Transverse colon (tissue), 4 donors: Measurements from ENCODE around the gene KCNIP3. TPM values are rescaled to one million over a fixed set of nuclear protein-coding genes. Genes with fewer than 3 reads are reported as not detected.

ENCODE experiments used
- DNase-seq: peaks from one replicate; pipeline ENCODE4 v3.0.0-alpha.2; 2019
- H3K27ac ChIP-seq, 4 donors: fragments of 200-600 bp; sonication (generic); 2 replicates each; pipeline ENCODE4 v1.5.1; 2016 to 2018; ENCODE audit warnings: inconsistent platforms in 4 of 4
- H3K27me3 ChIP-seq: fragments of 200-600 bp; sonication (generic); 2 replicates; pipeline ENCODE4 v1.5.1; 2017; ENCODE audit warnings: inconsistent platforms
- H3K36me3 ChIP-seq, 4 donors: fragments of 200-600 bp; sonication (generic); 2 replicates each; pipeline ENCODE4 v1.5.1; 2017 to 2019; ENCODE audit warnings: inconsistent platforms in 4 of 4
- H3K4me1 ChIP-seq, 4 donors: fragments of 200-600 bp; sonication (generic); 2 replicates each; pipeline ENCODE4 v1.5.1; 2017 to 2020; ENCODE audit warnings: inconsistent platforms in 4 of 4
- H3K4me3 ChIP-seq, 4 donors: fragments of 200-600 bp; sonication (generic); 1 replicate in 1 of 4; 2 replicates in 3 of 4; pipeline versions ENCODE4 v1.5.1 to v1.6.1; 2017 to 2019; ENCODE audit warnings: inconsistent platforms in 4 of 4
- H3K9me3 ChIP-seq, 2 donors: fragments of 200-600 bp; sonication (generic); 2 replicates each; pipeline ENCODE4 v1.5.1; 2017 to 2019; ENCODE audit warnings: inconsistent platforms in 2 of 2
- EP300 ChIP-seq: sonication (generic); formaldehyde crosslinking; IDR thresholded peaks from one replicate; pipeline ENCODE4 v1.6.1; 2017; ENCODE audit warnings: antibody characterized with exemption, low read depth
- POLR2A ChIP-seq: fragments of 450-650 bp; IDR thresholded peaks from one replicate; pipeline ENCODE4 v1.6.1; 2016; ENCODE audit warnings: antibody characterized with exemption, mild to moderate bottlenecking, moderate library complexity
- POLR2AphosphoS5 ChIP-seq, 3 donors: sonication (generic); formaldehyde crosslinking; IDR thresholded peaks; one replicate each; pipeline ENCODE4 v1.6.1; 2016; ENCODE audit warnings: antibody characterized with exemption in 3 of 3
- WGBS, 2 donors: methylation state at CpG; one replicate each; pipeline ENCODE4 v1.1.5; 2018; ENCODE audit warnings: low coverage in 1 of 2; 5-methylcytosine and 5-hydroxymethylcytosine counted together
- in situ Hi-C, 4 donors: fragments of 200-750 bp; cut with MboI; loops; one replicate each; pipeline versions ENCODE4 v1.15.0 to v1.15.1; 2017; ENCODE audit warnings: low sequenced_read_pairs in 3 of 4, low pct_ligation_motif_present in 1 of 4, low pct_unique_long_range_greater_than_20kb in 1 of 4
- intact Hi-C: fragments of 100-400 bp; cut with DNase I; formaldehyde crosslinking; loops from one replicate; pipeline ENCODE4 v1.15.1; 2023; ENCODE audit warnings: low total_unique reads
- total RNA-seq, 4 donors: library from RNA; depleted of rRNA; stranded (reverse); fragments of >200 nt; gene quantifications; one replicate each; pipeline ENCODE4 v1.1.0, GENCODE V29; 2016
- TF ChIP-seq, protein P1 (sequence below), 5 experiments: fragments of 200-600 bp in 3 of 5; fragments of 450-650 bp in 2 of 5; sonication (generic) in 3 of 5; IDR thresholded peaks; 1 replicate in 2 of 5; 2 replicates in 3 of 5; pipeline ENCODE4 v1.5.1; 2016 to 2017; ENCODE audit warnings: antibody characterized with exemption in 5 of 5, inconsistent platforms in 3 of 5, mild to moderate bottlenecking in 2 of 5, moderate library complexity in 1 of 5

Gene KCNIP3
- total RNA-seq, 4 donors from 2014 or later = 1.8 to 4.0 (median 2.2) TPM

DNA sequence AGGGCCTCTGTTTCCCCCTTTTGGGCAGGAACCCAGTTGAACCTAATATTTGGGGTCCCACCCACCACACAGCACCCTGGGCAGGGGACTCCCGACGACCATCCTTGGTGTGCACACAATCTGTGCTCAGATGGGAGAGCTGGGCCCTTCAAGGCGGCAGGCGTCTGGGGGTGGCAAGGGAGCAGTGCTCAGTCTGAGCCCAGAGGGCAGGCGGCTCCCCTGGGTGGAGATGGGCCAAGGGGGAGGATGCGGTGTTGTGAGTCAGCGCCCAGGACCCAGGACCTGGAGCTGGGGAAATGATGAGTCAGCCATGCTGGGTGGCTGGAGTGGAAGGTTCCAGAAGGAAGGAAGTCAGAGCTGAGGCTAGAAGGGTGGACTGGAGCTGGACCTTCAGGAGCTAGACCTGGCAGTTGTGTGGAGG, 19.1 kb upstream of the KCNIP3 start:
- Histone ChIP-seq H3K27me3 (no peaks in the 10 kb centered on the region), H3K4me3 (no peak overlapping the region), H3K27ac (peak overlapping the region in 1 of 4 donors; percentile 80), H3K4me1 (peaks cover 0 to 32% (median 28%) of the 10 kb centered on the region in 4 donors), H3K36me3 (no peaks in the 10 kb centered on the region), H3K9me3 (no peaks in the 10 kb centered on the region)
- 93% methylated on average over 7 of the region's 7 CpGs; no CpG with 5 or more reads in 1 of the 2 donors for WGBS, 2 donors
- TF ChIP-seq, protein P1, sequence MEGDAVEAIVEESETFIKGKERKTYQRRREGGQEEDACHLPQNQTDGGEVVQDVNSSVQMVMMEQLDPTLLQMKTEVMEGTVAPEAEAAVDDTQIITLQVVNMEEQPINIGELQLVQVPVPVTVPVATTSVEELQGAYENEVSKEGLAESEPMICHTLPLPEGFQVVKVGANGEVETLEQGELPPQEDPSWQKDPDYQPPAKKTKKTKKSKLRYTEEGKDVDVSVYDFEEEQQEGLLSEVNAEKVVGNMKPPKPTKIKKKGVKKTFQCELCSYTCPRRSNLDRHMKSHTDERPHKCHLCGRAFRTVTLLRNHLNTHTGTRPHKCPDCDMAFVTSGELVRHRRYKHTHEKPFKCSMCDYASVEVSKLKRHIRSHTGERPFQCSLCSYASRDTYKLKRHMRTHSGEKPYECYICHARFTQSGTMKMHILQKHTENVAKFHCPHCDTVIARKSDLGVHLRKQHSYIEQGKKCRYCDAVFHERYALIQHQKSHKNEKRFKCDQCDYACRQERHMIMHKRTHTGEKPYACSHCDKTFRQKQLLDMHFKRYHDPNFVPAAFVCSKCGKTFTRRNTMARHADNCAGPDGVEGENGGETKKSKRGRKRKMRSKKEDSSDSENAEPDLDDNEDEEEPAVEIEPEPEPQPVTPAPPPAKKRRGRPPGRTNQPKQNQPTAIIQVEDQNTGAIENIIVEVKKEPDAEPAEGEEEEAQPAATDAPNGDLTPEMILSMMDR (IDR thresholded peaks at IDR 0.05) = no peak
- TF ChIP-seq EP300 (no peak), POLR2AphosphoS5 (IDR thresholded peaks at IDR 0.05) (no peak), POLR2A (no peak)
- in situ Hi-C loops (no loop called here), intact Hi-C loops (no loop called here)
- DNase-seq = no peak

DNA sequence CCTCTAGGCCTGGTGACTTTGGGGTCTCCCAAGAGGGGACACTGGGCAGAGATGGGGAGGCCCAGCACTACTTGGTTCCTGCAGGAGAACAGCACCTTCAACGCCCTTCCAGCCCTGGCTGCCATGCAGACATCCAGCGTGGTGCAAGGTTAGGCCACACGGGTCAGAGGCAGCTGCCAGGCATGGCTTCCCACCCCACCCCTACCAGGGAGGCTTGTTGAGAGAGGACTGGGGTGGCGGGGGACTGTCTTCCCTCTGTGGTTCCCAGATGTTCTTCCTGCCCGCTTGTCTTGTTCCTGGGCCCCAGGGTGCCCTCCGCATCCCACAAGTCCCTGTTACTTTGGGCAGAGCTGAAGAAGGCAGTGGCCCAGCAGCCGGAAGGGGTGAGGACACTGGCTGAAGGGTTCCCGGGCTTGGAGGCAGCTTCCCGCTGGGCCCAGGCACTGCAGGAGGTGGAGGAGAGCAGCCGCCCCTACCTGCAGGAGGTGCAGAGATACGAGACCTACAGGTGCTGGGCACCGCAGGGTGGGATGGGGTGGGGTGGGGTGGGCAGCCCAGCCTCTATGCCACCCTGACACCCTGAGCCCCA, 18.4 kb upstream of the KCNIP3 start:
- no peaks in the 10 kb centered on the region for H3K36me3 ChIP-seq
- intact Hi-C loops (no loop called here), in situ Hi-C loops (no loop called here)
- H3K27ac ChIP-seq = no peak overlapping the region
- H3K4me3 ChIP-seq = no peak overlapping the region
- peaks cover 0 to 27% (median 25%) of the 10 kb centered on the region in 4 donors for H3K4me1 ChIP-seq
- H3K27me3 ChIP-seq = no peaks in the 10 kb centered on the region
- 88 to 100% methylated on average over 1 to 11 of the region's 12 CpGs for WGBS, 2 donors
- H3K9me3 ChIP-seq = no peaks in the 10 kb centered on the region
- no peak for DNase-seq
- TF ChIP-seq, protein P1 (IDR thresholded peaks at IDR 0.05) = no peak
- TF ChIP-seq EP300 (no peak), POLR2AphosphoS5 (IDR thresholded peaks at IDR 0.05) (no peak), POLR2A (no peak)

DNA sequence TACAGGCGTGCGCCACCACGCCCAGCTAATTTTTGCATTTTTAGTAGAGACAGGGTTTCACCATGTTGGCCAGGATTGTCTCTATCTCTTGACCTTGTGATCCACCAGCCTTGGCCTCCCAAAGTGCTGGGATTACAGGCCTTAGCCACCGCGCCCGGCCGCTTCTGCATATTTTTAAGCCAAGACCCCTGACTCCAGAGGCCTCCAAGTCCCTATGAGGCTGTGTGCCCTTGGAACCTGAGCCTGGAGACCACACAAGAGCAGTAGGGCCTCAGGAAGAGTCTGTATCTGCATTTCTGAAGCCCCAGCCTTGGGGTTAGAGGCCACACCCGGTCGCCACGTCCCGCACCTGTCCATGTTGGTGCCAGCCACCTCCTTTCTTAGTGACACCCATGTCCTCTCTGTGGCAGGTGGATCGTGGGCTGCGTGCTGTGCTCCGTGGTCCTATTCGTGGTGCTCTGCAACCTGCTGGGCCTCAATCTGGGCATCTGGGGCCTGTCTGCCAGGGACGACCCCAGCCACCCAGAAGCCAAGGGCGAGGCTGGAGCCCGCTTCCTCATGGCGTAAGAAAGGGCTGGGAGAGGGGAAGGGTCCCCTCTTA, 17.6 kb upstream of the KCNIP3 start:
- H3K4me3 ChIP-seq = no peak overlapping the region
- no peak overlapping the region for H3K27ac ChIP-seq
- TF ChIP-seq POLR2A = no peak
- TF ChIP-seq POLR2AphosphoS5 (IDR thresholded peaks at IDR 0.05) = no peak
- no peak for TF ChIP-seq EP300
- TF ChIP-seq, protein P1 (IDR thresholded peaks at IDR 0.05) = no peak
- intact Hi-C loops (no loop called here), in situ Hi-C loops (no loop called here)
- H3K27me3 ChIP-seq = no peaks in the 10 kb centered on the region
- H3K36me3 ChIP-seq = no peaks in the 10 kb centered on the region
- no peaks in the 10 kb centered on the region for H3K9me3 ChIP-seq
- H3K4me1 ChIP-seq = peaks cover 0 to 23% (median 20%) of the 10 kb centered on the region in 4 donors
- 91 to 100% methylated on average over 2 to 19 of the region's 19 CpGs for WGBS, 2 donors
- DNase-seq = no peak

DNA sequence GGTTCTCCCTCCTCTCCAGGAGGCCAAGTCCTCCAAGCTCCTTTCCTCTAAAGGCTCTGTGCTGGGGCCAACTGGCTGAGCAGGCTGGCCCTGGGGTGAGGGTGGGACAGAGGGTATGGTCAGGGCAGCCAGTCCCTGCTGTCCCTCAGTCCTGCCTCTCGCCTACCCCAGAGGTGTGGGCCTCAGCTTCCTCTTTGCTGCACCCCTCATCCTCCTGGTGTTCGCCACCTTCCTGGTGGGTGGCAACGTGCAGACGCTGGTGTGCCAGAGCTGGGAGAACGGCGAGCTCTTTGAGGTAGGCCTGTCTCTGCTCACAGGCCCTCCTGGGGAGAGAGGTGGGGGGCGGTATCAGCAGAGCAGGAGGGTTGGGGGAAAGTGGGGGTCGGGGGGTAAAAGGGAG, 16.1 kb upstream of the KCNIP3 start:
- 88% methylated on average over 8 of the region's 8 CpGs; no CpG with 5 or more reads in 1 of the 2 donors for WGBS, 2 donors
- H3K36me3 ChIP-seq = no peaks in the 10 kb centered on the region
- no peaks in the 10 kb centered on the region for H3K27me3 ChIP-seq
- intact Hi-C loops (no loop called here), in situ Hi-C loops (no loop called here)
- H3K4me1 ChIP-seq = peaks cover 0 to 19% (median 15%) of the 10 kb centered on the region in 4 donors
- no peak overlapping the region for H3K27ac ChIP-seq
- H3K4me3 ChIP-seq = no peak overlapping the region
- H3K9me3 ChIP-seq = no peaks in the 10 kb centered on the region
- DNase-seq = no peak
- no peak for TF ChIP-seq POLR2A
- TF ChIP-seq POLR2AphosphoS5 (IDR thresholded peaks at IDR 0.05) = no peak
- TF ChIP-seq, protein P1 (IDR thresholded peaks at IDR 0.05) = no peak
- TF ChIP-seq EP300 = no peak
